ENCODE results near the gene KRT75.

GRCh38 chr12:52428121-52428520, 6.0 kb downstream of the KRT75 start:
- TF ChIP-seq POLR2A (IDR thresholded peaks at IDR 0.05) (no peak), CTCF (IDR thresholded peaks at IDR 0.05 in 8 of 11, conservative IDR thresholded peaks at IDR 0.05 in 3 of 11) (no peak), POLR2AphosphoS5 (IDR thresholded peaks at IDR 0.05) (no peak)
